Heart left ventricle (tissue), 16 donors: ENCODE results near the gene KCNS3. TPM values are rescaled to one million over a fixed set of nuclear protein-coding genes. Genes with fewer than 3 reads are reported as not detected.

Source experiments
- ATAC-seq, 4 donors: fragments of 200-7000 bp; cut with Tn5 transposase; one replicate each; pipeline ENCODE4 v1.9.1; 2020 to 2022; ENCODE audit warnings: moderate library complexity in 4 of 4, mild to moderate bottlenecking in 3 of 4, moderate number of reproducible peaks in 1 of 4
- DNase-seq, 5 donors: peaks; one replicate each; pipeline ENCODE4 v3.0.0-alpha.2; 2020
- H3K27ac ChIP-seq, 12 donors: fragments of 200-600 bp; sonication (generic) in 4 of 12; one replicate each; pipeline versions ENCODE4 v1.5.0 to v1.8.0; 2016 to 2022; ENCODE audit warnings: mild to moderate bottlenecking in 2 of 12
- H3K27me3 ChIP-seq, 9 donors: fragments of 200-600 bp; sonication (generic) in 2 of 9; one replicate each; pipeline versions ENCODE4 v1.5.1 to v1.8.0; 2016 to 2022; ENCODE audit warnings: mild to moderate bottlenecking in 3 of 9
- H3K36me3 ChIP-seq, 9 donors: fragments of 200-600 bp; sonication (generic) in 2 of 9; one replicate each; pipeline versions ENCODE4 v1.5.0 to v1.8.0; 2018 to 2022; ENCODE audit warnings: mild to moderate bottlenecking in 2 of 9
- H3K4me1 ChIP-seq, 12 donors: fragments of 200-600 bp; sonication (generic) in 4 of 12; one replicate each; pipeline versions ENCODE4 v1.5.0 to v1.8.0; 2016 to 2022; ENCODE audit warnings: mild to moderate bottlenecking in 3 of 12
- H3K4me3 ChIP-seq, 12 donors: fragments of 200-600 bp; sonication (generic) in 4 of 12; one replicate each; pipeline versions ENCODE4 v1.5.0 to v1.8.0; 2017 to 2022; ENCODE audit warnings: mild to moderate bottlenecking in 9 of 12, moderate library complexity in 4 of 12
- H3K9me3 ChIP-seq, 12 donors: fragments of 200-600 bp; sonication (generic) in 4 of 12; one replicate each; pipeline versions ENCODE4 v1.5.0 to v1.8.0; 2016 to 2022; ENCODE audit warnings: mild to moderate bottlenecking in 1 of 12
- CTCF ChIP-seq, 12 donors: fragments of 200-600 bp; sonication (generic) in 4 of 12; IDR thresholded peaks; one replicate each; pipeline versions ENCODE4 v1.5.0 to v1.8.0; 2018 to 2022; ENCODE audit warnings: antibody characterized with exemption in 12 of 12, mild to moderate bottlenecking in 5 of 12
- POLR2A ChIP-seq, 2 donors: fragments of 450-650 bp; IDR thresholded peaks; one replicate each; pipeline ENCODE4 v1.6.1; 2017; ENCODE audit warnings: antibody characterized with exemption in 2 of 2, mild to moderate bottlenecking in 2 of 2, moderate library complexity in 2 of 2
- WGBS, 4 donors: extraction: QIAGEN DNeasy Blood & Tissue Kit in 2 of 4; methylation state at CpG; one replicate each; pipeline versions ENCODE4 v1.1.5 to v1.1.7; 2013 to 2018; 5-methylcytosine and 5-hydroxymethylcytosine counted together
- intact Hi-C, 10 donors: fragments of 100-400 bp; cut with DNase I; formaldehyde crosslinking; loops; one replicate each; pipeline versions ENCODE4 v1.11.1 to v1.14.2; 2022
- polyA plus RNA-seq, 2 donors: library from polyadenylated mRNA; stranded (reverse); fragments of 200-250 nt; gene quantifications; one replicate each; pipeline ENCODE4 v1.2.3, GENCODE V29; 2013
- total RNA-seq, 9 donors: library from RNA; depleted of rRNA in 2 of 9; stranded (reverse); fragments of >200 nt in 2 of 9; fragmentation: NEBNext Ultra II Directional in 3 of 9; extraction: Animal tissue kit (Norgen Biotek cat#: 25700) in 3 of 9; gene quantifications; one replicate each; pipeline versions ENCODE4 v1.1.0 to v1.2.4, GENCODE V29; 2016 to 2023
- donor health status: ischemic (EF 13 %, LVEDD 7.1; RV severe dilation, severe dysfunction).
- donor health status: healthy with polysubstance abuse.
- donor health status: DM: no; HTN: yes; CAD: no.
- donor health status: DM: no; HTN: no; CAD: no.
- donor health status: ischemic (EF 25% LVEDD 6.9; RV normal size, moderate dysfunction).
- donor health status: ischemic (EF 25% LVEDD 5.7; RV mildly dilated, moderate dysfunction).
- donor health status: healthy.
- donor health status: DM: yes; HTN: yes; CAD: no.
- donor health status: ischemic (EF 35%, LVEDD 5.7; RV mildly dilated, moderate dysfunction).
- donor health status: nonischemic (EF 11% LVEDD 7.7; RV severe dilation, severe dysfunction).
- donor health status: DM: yes; HTN: yes; CAD: no.
- donor health status: PGD.
- donor health status: ischemic (EF 29% LVEDD 5.4; RV normal size, mild dysfunction).
- donor health status: nonischemic (EF 23%, LVEDD 6.1; RV moderate dilation, normal function).

Gene KCNS3
- total and polyA plus RNA-seq, 11 donors: 1.0 to 9.9 (median 2.5) TPM

- Histone ChIP-seq H3K4me3 (no peak overlapping the region), H3K4me1 (peaks cover 0 to 10% (median 0%) of the 10 kb centered on the region in 12 donors), H3K36me3 (no peaks in the 10 kb centered on the region), H3K27ac (no peak overlapping the region), H3K27me3 (no peaks in the 10 kb centered on the region), H3K9me3 (peaks cover 0 to 12% (median 0%) of the 10 kb centered on the region in 12 donors)
- no peak for DNase-seq
- intact Hi-C loops: no loop called here
- WGBS, 4 donors: 85 to 88% (median 86%) methylated on average over 4 of the region's 4 CpGs
- TF ChIP-seq CTCF (IDR thresholded peaks at IDR 0.05): no peak
- no peak for TF ChIP-seq POLR2A (IDR thresholded peaks at IDR 0.05)
- ATAC-seq: no peak
These were observed 21.4 kb downstream of the KCNS3 start for GRCh38 chr2:17899871-17900270.

DNA sequence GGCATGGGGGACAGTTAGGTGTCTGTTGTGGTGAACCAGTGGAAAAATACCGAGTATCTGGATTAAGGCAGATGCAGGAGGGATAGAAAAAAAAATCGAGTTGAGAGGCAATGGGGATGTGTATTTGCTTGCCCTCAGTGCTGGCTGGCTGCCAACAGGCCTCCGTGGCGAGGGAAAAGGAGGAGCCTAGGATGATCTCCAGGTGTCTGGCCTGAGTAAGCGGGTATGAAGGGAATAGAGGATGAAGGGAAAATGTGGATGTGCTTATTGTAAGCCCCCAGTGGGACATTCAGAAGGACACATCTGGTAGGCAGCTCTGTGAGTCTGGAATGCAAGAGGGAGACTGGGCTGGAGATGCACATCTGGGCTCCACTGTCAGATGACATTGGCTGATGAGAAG lies 22.8 kb downstream of the KCNS3 start:
- WGBS, 4 donors: 39 to 48% (median 43%) methylated on average over 5 of the region's 5 CpGs
- ATAC-seq: peak in 3 of 4 donors; percentile 28 to 67 (median 31)
- H3K9me3 ChIP-seq: peaks cover 0 to 12% (median 0%) of the 10 kb centered on the region in 12 donors

DNA sequence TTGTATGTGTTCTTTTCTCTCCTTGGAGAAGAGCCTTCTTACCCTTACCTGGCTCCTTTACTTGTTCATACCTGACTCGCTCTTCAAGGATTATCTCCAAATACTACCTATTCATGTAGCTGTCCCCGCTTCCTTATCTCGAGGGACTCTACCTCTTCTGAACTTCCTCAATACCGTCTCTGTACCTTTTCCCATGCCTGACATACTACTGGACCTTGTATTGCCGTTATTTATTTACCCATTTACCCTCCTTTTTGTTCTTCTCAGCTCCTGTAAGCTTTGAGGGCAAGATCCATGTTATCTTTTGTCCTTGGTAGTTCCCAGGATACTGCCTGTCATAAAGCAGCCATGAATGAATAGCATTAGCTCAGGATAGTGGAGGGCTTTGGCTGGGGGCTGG lies 32.5 kb downstream of the KCNS3 start:
- DNase-seq (no peak), ATAC-seq (no peak)
- Histone ChIP-seq H3K27me3 (no peaks in the 10 kb centered on the region), H3K4me3 (no peak overlapping the region), H3K9me3 (peaks cover 0 to 3% (median 0%) of the 10 kb centered on the region in 12 donors), H3K36me3 (no peaks in the 10 kb centered on the region), H3K4me1 (peaks cover 0 to 28% (median 0%) of the 10 kb centered on the region in 12 donors), H3K27ac (no peak overlapping the region)
- intact Hi-C loops: no loop called here
- whole genome bisulfite sequencing, 4 donors: 87 to 94% (median 90%) methylated on average over 5 of the region's 5 CpGs
- TF ChIP-seq POLR2A (IDR thresholded peaks at IDR 0.05): no peak
- no peak for TF ChIP-seq CTCF (IDR thresholded peaks at IDR 0.05)

More for the DNA sequence above, 22.8 kb downstream of the KCNS3 start:
- peak overlapping the region in 1 of 12 donors; percentile 1 for H3K27ac ChIP-seq
- H3K4me3 ChIP-seq: no peak overlapping the region
- no peaks in the 10 kb centered on the region for H3K27me3 ChIP-seq
- TF ChIP-seq CTCF (IDR thresholded peaks at IDR 0.05): no peak
- TF ChIP-seq POLR2A (IDR thresholded peaks at IDR 0.05): no peak
- no peaks in the 10 kb centered on the region for H3K36me3 ChIP-seq
- DNase-seq: peak in 4 of 5 donors; percentile 16 to 67 (median 33)
- intact Hi-C loops: no loop called here
- peaks cover 0 to 10% (median 0%) of the 10 kb centered on the region in 12 donors for H3K4me1 ChIP-seq

- ATAC-seq: no peak
- intact Hi-C loops: no loop called here
- Histone ChIP-seq H3K9me3 (peaks cover 0 to 3% (median 0%) of the 10 kb centered on the region in 12 donors), H3K36me3 (no peaks in the 10 kb centered on the region), H3K4me1 (peaks cover 0 to 32% (median 0%) of the 10 kb centered on the region in 12 donors), H3K27me3 (no peaks in the 10 kb centered on the region), H3K4me3 (no peak overlapping the region), H3K27ac (no peak overlapping the region)
- 56 to 66% (median 63%) methylated on average over 5 of the region's 5 CpGs for WGBS, 4 donors
- TF ChIP-seq POLR2A (IDR thresholded peaks at IDR 0.05): no peak
- TF ChIP-seq CTCF (IDR thresholded peaks at IDR 0.05): no peak
- DNase-seq: no peak
These were observed 33.2 kb downstream of the KCNS3 start for GRCh38 chr2:17911491-17912260.
